GM23338 (cell line): ENCODE data around the gene EXOC4.

ENCODE experiments used
- CREB1 ChIP-seq: fragments of 250-450 bp; sonication (Bioruptor Pico); IDR thresholded peaks from 2 replicates; pipeline ENCODE4 v1.5.0; 2020; ENCODE audit warnings: low read depth, mild to moderate bottlenecking, moderate library complexity
- EZH2 ChIP-seq: fragments of 200-600 bp; sonication (generic); IDR thresholded peaks from one replicate; pipeline ENCODE4 v1.8.0; 2017; ENCODE audit warnings: antibody characterized with exemption, mild to moderate bottlenecking, low read depth; ENCODE audit not compliant: unreplicated experiment
- EZH2phosphoT487 ChIP-seq: fragments of 200-600 bp; sonication (generic); IDR thresholded peaks from one replicate; pipeline ENCODE4 v1.8.1; 2018; ENCODE audit warnings: antibody characterized with exemption; ENCODE audit not compliant: unreplicated experiment
- JUNB ChIP-seq: IDR thresholded peaks from one replicate; pipeline ENCODE4 v1.6.1; 2016; ENCODE audit warnings: antibody characterized with exemption; ENCODE audit not compliant: unreplicated experiment
- POLR2AphosphoS5 ChIP-seq: IDR thresholded peaks from 2 replicates; pipeline ENCODE4 v1.6.1; 2016; ENCODE audit warnings: antibody characterized with exemption, low read depth
- TF ChIP-seq, protein P1 (sequence below), 2 experiments: fragments of 200-600 bp in 1 of 2; sonication (generic) in 1 of 2; conservative IDR thresholded peaks; 2 replicates each; pipeline versions ENCODE4 v1.5.1 to v1.6.1; 2016 to 2017; ENCODE audit warnings: antibody characterized with exemption in 2 of 2, low read depth in 2 of 2, mild to moderate bottlenecking in 2 of 2, moderate library complexity in 1 of 2

DNA sequence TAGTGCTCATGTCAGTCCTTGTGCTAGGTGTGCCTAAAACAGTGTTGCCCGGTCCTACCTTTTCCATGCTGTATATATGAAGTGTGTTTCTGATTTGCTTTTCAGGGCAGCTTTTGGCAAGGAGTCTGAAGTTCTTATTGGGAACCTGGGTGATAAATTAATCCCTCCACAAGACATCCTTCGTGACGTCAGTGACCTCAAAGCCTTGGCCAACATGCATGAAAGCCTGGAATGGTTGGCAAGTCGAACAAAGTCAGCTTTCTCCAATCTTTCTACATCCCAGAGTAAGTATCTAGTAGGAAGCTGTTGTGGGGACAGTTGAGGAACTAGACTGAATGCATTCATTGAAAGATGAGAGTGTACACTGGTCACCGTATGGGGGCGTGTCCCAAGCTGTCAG is 684.9 kb downstream of the EXOC4 start:
- no peak for TF ChIP-seq EZH2phosphoT487
- TF ChIP-seq, protein P1, sequence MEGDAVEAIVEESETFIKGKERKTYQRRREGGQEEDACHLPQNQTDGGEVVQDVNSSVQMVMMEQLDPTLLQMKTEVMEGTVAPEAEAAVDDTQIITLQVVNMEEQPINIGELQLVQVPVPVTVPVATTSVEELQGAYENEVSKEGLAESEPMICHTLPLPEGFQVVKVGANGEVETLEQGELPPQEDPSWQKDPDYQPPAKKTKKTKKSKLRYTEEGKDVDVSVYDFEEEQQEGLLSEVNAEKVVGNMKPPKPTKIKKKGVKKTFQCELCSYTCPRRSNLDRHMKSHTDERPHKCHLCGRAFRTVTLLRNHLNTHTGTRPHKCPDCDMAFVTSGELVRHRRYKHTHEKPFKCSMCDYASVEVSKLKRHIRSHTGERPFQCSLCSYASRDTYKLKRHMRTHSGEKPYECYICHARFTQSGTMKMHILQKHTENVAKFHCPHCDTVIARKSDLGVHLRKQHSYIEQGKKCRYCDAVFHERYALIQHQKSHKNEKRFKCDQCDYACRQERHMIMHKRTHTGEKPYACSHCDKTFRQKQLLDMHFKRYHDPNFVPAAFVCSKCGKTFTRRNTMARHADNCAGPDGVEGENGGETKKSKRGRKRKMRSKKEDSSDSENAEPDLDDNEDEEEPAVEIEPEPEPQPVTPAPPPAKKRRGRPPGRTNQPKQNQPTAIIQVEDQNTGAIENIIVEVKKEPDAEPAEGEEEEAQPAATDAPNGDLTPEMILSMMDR (conservative IDR thresholded peaks at IDR 0.05; ENCODE audit: low read depth in 2 of 2): no peak
- TF ChIP-seq POLR2AphosphoS5: no peak
- TF ChIP-seq CREB1 (CRISPR knock-in tag): no peak
- no peak for TF ChIP-seq JUNB
- no peak for TF ChIP-seq EZH2
